GM21723 (cell line): ENCODE data around the gene MPRIP.
"Not testable (repeated sequence)": the region's sequence is repeated elsewhere in the genome, so short reads cannot be mapped to it uniquely, and the experiment has no call there.

Experiments used
- ATAC-seq: cut with Tn5 transposase; IDR thresholded peaks from one replicate; pipeline ENCODE4 v1.9.1; 2021; ENCODE audit warnings: mild to moderate bottlenecking, moderate library complexity; ENCODE audit not compliant: unreplicated experiment

The MPRIP gene

GRCh38 chr17:17042384-17042736, at the start of gene MPRIP:
MPRIP (plus strand) TSS chr17:17042457; CDS start chr17:17042849, 392 bp downstream.
- no peak for ATAC-seq

- ATAC-seq, result no peak
Measured at GRCh38 chr17:16994631-16995030, 47.6 kb upstream of the MPRIP start.

GRCh38 chr17:16995930-16996329, 46.3 kb upstream of the MPRIP start:
- no peak for ATAC-seq

- ATAC-seq, result not testable (repeated sequence)
Measured at GRCh38 chr17:16996726-16997125, 45.5 kb upstream of the MPRIP start.

GRCh38 chr17:16997514-16998429, 44.5 kb upstream of the MPRIP start:
- ATAC-seq, result peak; percentile 68

- ATAC-seq, result no peak
Measured at GRCh38 chr17:16999931-17000625, 42.2 kb upstream of the MPRIP start.

GRCh38 chr17:17001076-17001777, 41.0 kb upstream of the MPRIP start:
- ATAC-seq, result no peak

- no peak for ATAC-seq
Measured at GRCh38 chr17:17001874-17002520, 40.3 kb upstream of the MPRIP start.

- not testable (repeated sequence) for ATAC-seq
Measured at GRCh38 chr17:17002731-17003715, 39.2 kb upstream of the MPRIP start.

- ATAC-seq, result no peak
Measured at GRCh38 chr17:17004251-17004996, 37.8 kb upstream of the MPRIP start.

- ATAC-seq, result not testable (repeated sequence)
Measured at GRCh38 chr17:17004997-17005614, 37.2 kb upstream of the MPRIP start.

- not testable (repeated sequence) for ATAC-seq
Measured at GRCh38 chr17:17007891-17008290, 34.4 kb upstream of the MPRIP start.

- ATAC-seq, result not testable (repeated sequence)
Measured at GRCh38 chr17:17008621-17009397, 33.4 kb upstream of the MPRIP start.

- not testable (repeated sequence) for ATAC-seq
Measured at GRCh38 chr17:17009972-17010371, 32.3 kb upstream of the MPRIP start.

- ATAC-seq, result not testable (repeated sequence)
Measured at GRCh38 chr17:17010545-17011034, 31.7 kb upstream of the MPRIP start.

- ATAC-seq, result not testable (repeated sequence)
Measured at GRCh38 chr17:17011043-17011907, 31.0 kb upstream of the MPRIP start.
